B cell (primary cell): ENCODE results near the gene GRIK5. TPM values are rescaled to one million over a fixed set of nuclear protein-coding genes. Genes with fewer than 3 reads are reported as not detected.

Experiments
- ATAC-seq: fragments of 200-7000 bp; cut with Tn5 transposase; one replicate; pipeline ENCODE4 v1.10.0; 2021; ENCODE audit warnings: low read depth, mild to moderate bottlenecking, moderate number of reproducible peaks, moderate library complexity
- CTCF ChIA-PET: fragments of 350-600 bp; sonication (Branson Sonifier 250); formaldehyde crosslinking; loops from one replicate; lab custom pipeline; 2021; ENCODE audit warnings: antibody characterized with exemption, inconsistent platforms; lab: Charles Lee
- POLR2A ChIA-PET: fragments of 350-600 bp; sonication (Branson Sonifier 250); formaldehyde crosslinking; loops from one replicate; lab custom pipeline; 2021; ENCODE audit warnings: antibody characterized with exemption; lab: Charles Lee
- DNase-seq: peaks from one replicate; pipeline ENCODE4 v3.0.0; 2013
- H2AFZ ChIP-seq: 2 replicates; pipeline ENCODE4 v1.6.1; 2012; ENCODE audit warnings: mild to moderate bottlenecking, low read depth, low read length; ENCODE audit not compliant: insufficient read depth, poor library complexity, severe bottlenecking
- H3K27ac ChIP-seq, 2 donors: 1 replicate in 1 of 2; 2 replicates in 1 of 2; pipeline ENCODE4 v1.5.1; 2012 to 2013; ENCODE audit warnings: low read length in 2 of 2, mild to moderate bottlenecking in 2 of 2, moderate library complexity in 1 of 2
- H3K27me3 ChIP-seq, 4 experiments: fragments of 200-600 bp in 1 of 4; sonication (generic) in 1 of 4; replicated peaks in 1 of 4; 1 replicate in 2 of 4; 2 replicates in 2 of 4; pipeline versions ENCODE4 v1.6.1 to v1.7.0; 2013 to 2016; ENCODE audit warnings: low read length in 3 of 4, mild to moderate bottlenecking in 2 of 4, mixed read lengths in 1 of 4, moderate library complexity in 1 of 4; ENCODE audit not compliant: insufficient read depth in 4 of 4, control insufficient read depth in 3 of 4; ENCODE audit errors: control extremely low read depth in 1 of 4
- H3K36me3 ChIP-seq, 2 experiments: replicated peaks in 1 of 2; 1 replicate in 1 of 2; 2 replicates in 1 of 2; pipeline versions ENCODE4 v1.6.1 to v1.7.1; 2013; ENCODE audit warnings: low read length in 1 of 2; ENCODE audit not compliant: insufficient read depth in 2 of 2, control insufficient read depth in 1 of 2; ENCODE audit errors: control extremely low read depth in 1 of 2, extremely low read depth in 1 of 2
- H3K4me1 ChIP-seq, 2 donors: fragments of 200-600 bp in 1 of 2; sonication (generic) in 1 of 2; 1 replicate in 1 of 2; 2 replicates in 1 of 2; pipeline versions ENCODE4 v1.5.1 to v1.6.1; 2013 to 2017; ENCODE audit warnings: low read length in 2 of 2; ENCODE audit not compliant: control insufficient read depth in 2 of 2, insufficient read depth in 2 of 2
- H3K4me2 ChIP-seq: replicated peaks from 2 replicates; pipeline ENCODE3; 2012; ENCODE audit warnings: mild to moderate bottlenecking, low read depth, low read length; ENCODE audit not compliant: poor library complexity, severe bottlenecking
- H3K4me3 ChIP-seq, 5 experiments: fragments of 200-600 bp in 1 of 5; sonication (generic) in 1 of 5; 1 replicate in 3 of 5; 2 replicates in 2 of 5; pipeline versions ENCODE4 v1.5.1 to v1.7.0; 2011 to 2016; ENCODE audit warnings: low read length in 4 of 5, mild to moderate bottlenecking in 4 of 5, low read depth in 2 of 5, control low read depth in 1 of 5, moderate library complexity in 1 of 5; ENCODE audit not compliant: insufficient read depth in 1 of 5; ENCODE audit errors: control extremely low read depth in 1 of 5, extremely low read depth in 1 of 5
- H3K79me2 ChIP-seq: fragments of 200-600 bp; sonication (generic); one replicate; pipeline ENCODE4 v1.6.0; 2016; ENCODE audit warnings: low read length; ENCODE audit not compliant: control insufficient read depth, insufficient read depth
- H3K9ac ChIP-seq: fragments of 200-600 bp; sonication (generic); 2 replicates; pipeline ENCODE4 v1.6.1; 2017; ENCODE audit warnings: mild to moderate bottlenecking, low read length, moderate library complexity
- H3K9me3 ChIP-seq, 3 donors: one replicate each; pipeline versions ENCODE4 v1.6.1 to v1.7.1; 2013; ENCODE audit warnings: low read length in 2 of 3; ENCODE audit not compliant: control insufficient read depth in 2 of 3, insufficient read depth in 1 of 3; ENCODE audit errors: control extremely low read depth in 1 of 3
- H4K20me1 ChIP-seq: 2 replicates; pipeline ENCODE4 v1.6.0; 2012; ENCODE audit warnings: mild to moderate bottlenecking, low read length; ENCODE audit not compliant: insufficient read depth, control insufficient read depth, poor library complexity, severe bottlenecking
- H3K27ac Mint-ChIP-seq: one replicate; pipeline ENCODE4 v1.8.0; 2021; ENCODE audit warnings: mixed read lengths
- H3K27me3 Mint-ChIP-seq: one replicate; pipeline ENCODE4 v1.8.0; 2021; ENCODE audit warnings: mixed read lengths
- H3K4me1 Mint-ChIP-seq: one replicate; pipeline ENCODE4 v1.8.0; 2021; ENCODE audit warnings: mixed read lengths
- H3K4me3 Mint-ChIP-seq: one replicate; pipeline ENCODE4 v1.8.0; 2021; ENCODE audit warnings: mixed read lengths
- H3K9me3 Mint-ChIP-seq: one replicate; pipeline ENCODE4 v1.8.0; 2022; ENCODE audit warnings: mixed read lengths; ENCODE audit not compliant: insufficient read depth
- EZH2 ChIP-seq: IDR thresholded peaks from 2 replicates; pipeline ENCODE4 v1.6.1; 2012; ENCODE audit warnings: borderline replicate concordance, low read depth, mild to moderate bottlenecking, moderate library complexity, low read length; ENCODE audit not compliant: insufficient read depth, poor library complexity, severe bottlenecking
- WGBS: methylation state at CpG from one replicate; pipeline ENCODE4 v1.1.5; 2013; ENCODE audit warnings: missing lambda C conversion rate; ENCODE audit not compliant: insufficient coverage; 5-methylcytosine and 5-hydroxymethylcytosine counted together
- intact Hi-C: fragments of 100-400 bp; cut with micrococcal nuclease; formaldehyde crosslinking; loops from one replicate; pipeline ENCODE4 v1.10.0; 2022
- polyA plus RNA-seq: library from polyadenylated mRNA; depleted of rRNA; stranded (reverse); fragments of >200 nt; gene quantifications from 2 replicates; pipeline ENCODE4 v1.2.3, GENCODE V29; 2012
- total RNA-seq, 2 donors: library from RNA; stranded (reverse); fragments of 120-200 nt in 1 of 2; gene quantifications; 1 replicate in 1 of 2; 2 replicates in 1 of 2; pipeline versions ENCODE4 v1.2.3 to v1.2.4, GENCODE V29; 2013 to 2022
- TF ChIP-seq, protein P1 (sequence below): fragments of 200-600 bp; IDR thresholded peaks from one replicate; pipeline ENCODE4 v1.8.0; 2022; ENCODE audit warnings: antibody characterized with exemption, mild to moderate bottlenecking

Gene GRIK5
- total and polyA plus RNA-seq, 2 donors (not counting 1 experiment from before 2014, with no cell fraction given), result 0.09 to 0.27 TPM

DNA sequence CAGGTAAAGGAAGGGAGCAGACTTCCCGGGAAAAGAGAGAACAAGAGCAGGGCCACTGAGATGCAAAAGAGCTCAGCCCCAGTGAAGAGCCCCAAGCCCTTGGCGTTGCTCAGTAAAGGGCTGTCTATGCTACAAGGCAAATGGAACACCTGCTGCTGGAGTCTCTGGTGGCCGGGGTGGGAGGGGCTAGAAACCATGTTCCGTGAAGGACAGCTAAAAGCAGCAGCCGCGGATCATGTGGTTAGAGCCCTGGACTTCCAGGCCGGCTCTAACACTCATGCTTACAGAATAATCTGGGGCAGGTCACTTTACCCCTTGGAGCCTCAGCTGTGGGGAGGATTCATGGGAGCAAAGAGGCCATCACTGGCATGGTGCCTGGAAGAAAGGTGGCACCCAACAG lies 44.4 kb upstream of the GRIK5 start:
- peak overlapping the region; percentile 42 for H3K9ac ChIP-seq
- H3K36me3 ChIP-seq, result peaks cover 0 to 73% of the 10 kb centered on the region in 2 experiments
- DNase-seq (peak; percentile 75), ATAC-seq (peak; percentile 81)
- intact Hi-C loops, result loop anchor here (1.0 kb wide), 3 partner anchors 8 to 128 kb away; partner anchors contain the start of gene GSK3A
- TF ChIP-seq EZH2, result no peak
- TF ChIP-seq, protein P1, sequence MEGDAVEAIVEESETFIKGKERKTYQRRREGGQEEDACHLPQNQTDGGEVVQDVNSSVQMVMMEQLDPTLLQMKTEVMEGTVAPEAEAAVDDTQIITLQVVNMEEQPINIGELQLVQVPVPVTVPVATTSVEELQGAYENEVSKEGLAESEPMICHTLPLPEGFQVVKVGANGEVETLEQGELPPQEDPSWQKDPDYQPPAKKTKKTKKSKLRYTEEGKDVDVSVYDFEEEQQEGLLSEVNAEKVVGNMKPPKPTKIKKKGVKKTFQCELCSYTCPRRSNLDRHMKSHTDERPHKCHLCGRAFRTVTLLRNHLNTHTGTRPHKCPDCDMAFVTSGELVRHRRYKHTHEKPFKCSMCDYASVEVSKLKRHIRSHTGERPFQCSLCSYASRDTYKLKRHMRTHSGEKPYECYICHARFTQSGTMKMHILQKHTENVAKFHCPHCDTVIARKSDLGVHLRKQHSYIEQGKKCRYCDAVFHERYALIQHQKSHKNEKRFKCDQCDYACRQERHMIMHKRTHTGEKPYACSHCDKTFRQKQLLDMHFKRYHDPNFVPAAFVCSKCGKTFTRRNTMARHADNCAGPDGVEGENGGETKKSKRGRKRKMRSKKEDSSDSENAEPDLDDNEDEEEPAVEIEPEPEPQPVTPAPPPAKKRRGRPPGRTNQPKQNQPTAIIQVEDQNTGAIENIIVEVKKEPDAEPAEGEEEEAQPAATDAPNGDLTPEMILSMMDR, result no peak
- WGBS, result 6% methylated on average over 7 of the region's 7 CpGs
- peaks cover 34% of the 10 kb centered on the region for H4K20me1 ChIP-seq
- H3K4me3 Mint-ChIP-seq, result peak overlapping the region; percentile 87
- CTCF ChIA-PET, result interaction anchor here (0.6 to 19.4 kb wide), 18 partner anchors 8 to 183 kb away, joined by 3 to 419 read pairs (median 7); partner anchors contain the start of genes GSK3A, POU2F2 and ZNF526
- H3K79me2 ChIP-seq, result peaks cover 42% of the 10 kb centered on the region
- H3K4me2 ChIP-seq, result peak overlapping the region; percentile 78
- peaks cover 89% of the 10 kb centered on the region for H3K4me1 Mint-ChIP-seq
- H3K27ac ChIP-seq, result peak overlapping the region; percentile 71 to 79
- no peaks in the 10 kb centered on the region for H3K9me3 Mint-ChIP-seq
- H3K27me3 Mint-ChIP-seq, result no peaks in the 10 kb centered on the region
- no peaks in the 10 kb centered on the region for H3K9me3 ChIP-seq
- no peaks in the 10 kb centered on the region for H3K27me3 ChIP-seq
- H2AFZ ChIP-seq, result peak overlapping the region; percentile 1
- peaks cover 80 to 97% of the 10 kb centered on the region in 2 donors for H3K4me1 ChIP-seq
- H3K27ac Mint-ChIP-seq, result peak overlapping the region; percentile 98
- POLR2A ChIA-PET, result interaction anchor here (0.7 to 5.5 kb wide), 11 partner anchors 10 to 188 kb away, joined by 3 to 77 read pairs (median 8); partner anchors contain the start of genes GSK3A, PAFAH1B3, POU2F2 and ZNF574
- peak overlapping the region in 4 of 5 experiments; percentile 16 to 49 (median 38) for H3K4me3 ChIP-seq
